Liver (tissue), 9 donors: Measurements from ENCODE around the gene MAPRE2. TPM values are rescaled to one million over a fixed set of nuclear protein-coding genes. Genes with fewer than 3 reads are reported as not detected.

Experiments used
- DNase-seq: peaks from one replicate; pipeline ENCODE4 v3.0.0-alpha.2; 2017; ENCODE audit warnings: low spot score
- H3K27ac ChIP-seq, 2 donors: one replicate each; pipeline ENCODE4 v1.7.0; 2013; ENCODE audit warnings: inconsistent platforms in 2 of 2, low read length in 2 of 2, control low read depth in 1 of 2, low read depth in 1 of 2, mild to moderate bottlenecking in 1 of 2
- H3K27me3 ChIP-seq, 4 donors: one replicate each; pipeline versions ENCODE4 v1.6.1 to v1.7.0; 2013; ENCODE audit warnings: low read length in 3 of 4, inconsistent platforms in 1 of 4, mild to moderate bottlenecking in 1 of 4, moderate library complexity in 1 of 4; ENCODE audit not compliant: control insufficient read depth in 4 of 4, insufficient read depth in 4 of 4
- H3K36me3 ChIP-seq, 4 donors: one replicate each; pipeline versions ENCODE4 v1.6.1 to v1.7.0; 2013; ENCODE audit warnings: low read length in 3 of 4, mild to moderate bottlenecking in 3 of 4, low read depth in 1 of 4, moderate library complexity in 1 of 4; ENCODE audit not compliant: control insufficient read depth in 4 of 4, insufficient read depth in 3 of 4
- H3K4me1 ChIP-seq, 4 donors: one replicate each; pipeline versions ENCODE4 v1.6.1 to v1.7.0; 2013; ENCODE audit warnings: low read length in 3 of 4, mild to moderate bottlenecking in 3 of 4, moderate library complexity in 1 of 4; ENCODE audit not compliant: control insufficient read depth in 4 of 4, insufficient read depth in 4 of 4
- H3K4me3 ChIP-seq, 3 donors: one replicate each; pipeline versions ENCODE4 v1.6.1 to v1.7.0; 2013; ENCODE audit warnings: low read length in 3 of 3, control low read depth in 1 of 3, low read depth in 1 of 3, mild to moderate bottlenecking in 1 of 3
- H3K9ac ChIP-seq, 2 donors: one replicate each; pipeline ENCODE4 v1.7.0; 2013; ENCODE audit warnings: low read length in 2 of 2, mild to moderate bottlenecking in 2 of 2, moderate library complexity in 2 of 2, control low read depth in 1 of 2, low read depth in 1 of 2
- H3K9me3 ChIP-seq, 4 donors: one replicate each; pipeline versions ENCODE4 v1.6.1 to v1.7.0; 2013; ENCODE audit warnings: low read length in 3 of 4; ENCODE audit not compliant: control insufficient read depth in 4 of 4
- EGR1 ChIP-seq, 2 donors: IDR thresholded peaks; 2 replicates each; pipeline ENCODE4 v1.6.1; 2016 to 2018; ENCODE audit warnings: antibody characterized with exemption in 2 of 2, low read depth in 2 of 2
- FOXA1 ChIP-seq: IDR thresholded peaks from 2 replicates; pipeline ENCODE4 v1.6.1; 2016; ENCODE audit warnings: antibody characterized with exemption
- FOXA2 ChIP-seq: IDR thresholded peaks from 2 replicates; pipeline ENCODE4 v1.6.1; 2016; ENCODE audit warnings: antibody characterized with exemption
- JUND ChIP-seq, 2 donors: IDR thresholded peaks; 2 replicates each; pipeline ENCODE4 v1.6.1; 2016; ENCODE audit warnings: antibody characterized with exemption in 2 of 2
- MAX ChIP-seq: IDR thresholded peaks from 2 replicates; pipeline ENCODE4 v1.6.1; 2016; ENCODE audit warnings: antibody characterized with exemption
- NR2F2 ChIP-seq: IDR thresholded peaks from 2 replicates; pipeline ENCODE4 v1.6.1; 2016; ENCODE audit warnings: antibody characterized with exemption
- RAD21 ChIP-seq, 2 donors: IDR thresholded peaks; 2 replicates each; pipeline ENCODE4 v1.6.1; 2016; ENCODE audit warnings: antibody characterized with exemption in 2 of 2, mild to moderate bottlenecking in 2 of 2
- REST ChIP-seq: IDR thresholded peaks from 2 replicates; pipeline ENCODE4 v1.6.1; 2016; ENCODE audit warnings: antibody characterized with exemption, mild to moderate bottlenecking
- TAF1 ChIP-seq: conservative IDR thresholded peaks from 2 replicates; pipeline ENCODE4 v1.6.1; 2016; ENCODE audit warnings: antibody characterized with exemption, mild to moderate bottlenecking
- ZBTB33 ChIP-seq: IDR thresholded peaks from 2 replicates; pipeline ENCODE4 v1.6.1; 2016; ENCODE audit warnings: antibody characterized with exemption
- WGBS: extraction: QIAGEN DNeasy Blood & Tissue Kit; methylation state at CpG from one replicate; pipeline ENCODE4 v1.1.7; 2013; 5-methylcytosine and 5-hydroxymethylcytosine counted together
- polyA plus RNA-seq, 2 donors: library from polyadenylated mRNA; stranded (reverse) in 1 of 2; unstranded in 1 of 2; fragments of 200-250 nt in 1 of 2; fragments of >200 nt in 1 of 2; fragmentation: Nextera tagmentation in 1 of 2; extraction: Ambion mirVana in 1 of 2; gene quantifications; one replicate each; pipeline versions ENCODE4 v1.2.1 to v1.2.3, GENCODE V29; 2013 to 2015
- total RNA-seq, 2 donors: library from RNA; depleted of rRNA; stranded (reverse); fragments of >200 nt; gene quantifications; one replicate each; pipeline ENCODE4 v1.2.3, GENCODE V29; 2014
- TF ChIP-seq, protein P1 (sequence below): fragments of 150-350 bp; IDR thresholded peaks from 2 replicates; pipeline ENCODE4 v1.5.1; 2017; ENCODE audit warnings: improper control_type of control experiment, low read depth, low read length; ENCODE audit not compliant: missing input control
- TF ChIP-seq, protein P2 (sequence below): IDR thresholded peaks from 2 replicates; pipeline ENCODE4 v1.6.1; 2016; ENCODE audit warnings: antibody characterized with exemption
- donor health status: healthy.
- donor health status: healthy.
- donor health status: healthy.
- donor health status: healthy.
- donor health status: healthy.

MAPRE2 gene
- total and polyA plus RNA-seq, 4 donors, result 7.9 to 12.8 (median 11.0) TPM

DNA sequence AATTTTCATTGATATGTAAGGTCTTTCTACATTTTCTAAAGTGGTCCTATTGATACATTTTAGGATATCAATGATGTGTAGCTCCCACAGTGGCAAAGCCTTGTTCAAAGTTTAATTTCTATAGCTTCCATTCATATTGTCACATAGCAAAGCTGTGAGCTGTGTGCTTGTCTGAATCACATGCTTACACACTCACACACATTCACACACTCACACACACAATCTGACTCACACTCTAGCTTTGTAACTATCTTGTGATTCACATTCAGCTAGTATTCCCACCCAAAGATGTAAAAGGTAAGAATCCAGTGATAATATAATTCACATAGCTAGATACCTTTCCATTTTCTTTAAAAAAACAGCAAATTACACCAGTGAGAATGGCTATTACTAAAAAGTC, 58.7 kb downstream of the MAPRE2 start:
- no peak for DNase-seq
- H3K27ac ChIP-seq, result no peak overlapping the region
- H3K27me3 ChIP-seq, result no peaks in the 10 kb centered on the region
- H3K4me1 ChIP-seq, result peaks cover 0 to 3% (median under 1%) of the 10 kb centered on the region in 4 donors
- peaks cover 0 to 11% (median 2%) of the 10 kb centered on the region in 4 donors for H3K36me3 ChIP-seq
- no peaks in the 10 kb centered on the region for H3K9me3 ChIP-seq
- no peak overlapping the region for H3K9ac ChIP-seq
- no peak for TF ChIP-seq ZBTB33
- no peak overlapping the region for H3K4me3 ChIP-seq

DNA sequence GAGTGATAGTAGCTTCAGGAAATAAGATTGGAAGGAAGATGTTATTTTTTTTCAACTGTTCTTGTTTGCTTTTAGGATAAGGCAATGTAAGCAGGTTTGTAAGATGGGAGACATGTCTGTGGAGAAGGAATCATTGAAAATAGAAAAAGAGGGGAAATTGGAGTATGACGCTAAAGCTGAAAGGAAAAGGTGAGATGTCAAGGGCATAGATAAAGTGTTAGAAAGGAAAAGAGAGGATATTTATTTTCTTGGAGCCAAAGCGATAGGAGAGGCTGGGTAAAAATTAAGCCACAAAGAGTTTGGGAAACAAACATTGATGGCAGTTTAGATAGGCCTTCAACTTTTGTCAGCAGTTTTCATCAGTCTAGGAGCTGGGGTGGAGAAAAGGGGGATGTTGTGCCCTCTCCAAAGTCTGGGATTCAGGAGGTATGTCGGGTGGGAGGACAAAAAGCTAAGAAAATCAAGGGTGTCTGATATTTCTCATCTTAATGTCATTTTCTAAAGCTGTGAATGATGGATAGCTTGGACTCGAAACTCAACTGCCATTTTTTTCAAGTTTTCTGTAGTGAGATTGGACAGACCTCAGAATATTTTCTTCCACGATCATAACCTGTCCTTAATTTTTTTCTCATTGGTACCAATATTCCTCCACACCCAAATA, 63.3 kb downstream of the MAPRE2 start:
- H3K27me3 ChIP-seq, result no peaks in the 10 kb centered on the region
- no peak for DNase-seq
- H3K9ac ChIP-seq, result no peak overlapping the region
- no peaks in the 10 kb centered on the region for H3K9me3 ChIP-seq
- H3K27ac ChIP-seq, result no peak overlapping the region
- WGBS, result 79% methylated on average over 5 of the region's 5 CpGs
- no peaks in the 10 kb centered on the region for H3K4me1 ChIP-seq
- peaks cover 0 to 6% (median 0%) of the 10 kb centered on the region in 4 donors for H3K36me3 ChIP-seq
- no peak overlapping the region for H3K4me3 ChIP-seq
- TF ChIP-seq FOXA1 (no peak), MAX (no peak), EGR1 (IDR thresholded peaks at IDR 0.05; ENCODE audit: low read depth in 2 of 2) (no peak)

DNA sequence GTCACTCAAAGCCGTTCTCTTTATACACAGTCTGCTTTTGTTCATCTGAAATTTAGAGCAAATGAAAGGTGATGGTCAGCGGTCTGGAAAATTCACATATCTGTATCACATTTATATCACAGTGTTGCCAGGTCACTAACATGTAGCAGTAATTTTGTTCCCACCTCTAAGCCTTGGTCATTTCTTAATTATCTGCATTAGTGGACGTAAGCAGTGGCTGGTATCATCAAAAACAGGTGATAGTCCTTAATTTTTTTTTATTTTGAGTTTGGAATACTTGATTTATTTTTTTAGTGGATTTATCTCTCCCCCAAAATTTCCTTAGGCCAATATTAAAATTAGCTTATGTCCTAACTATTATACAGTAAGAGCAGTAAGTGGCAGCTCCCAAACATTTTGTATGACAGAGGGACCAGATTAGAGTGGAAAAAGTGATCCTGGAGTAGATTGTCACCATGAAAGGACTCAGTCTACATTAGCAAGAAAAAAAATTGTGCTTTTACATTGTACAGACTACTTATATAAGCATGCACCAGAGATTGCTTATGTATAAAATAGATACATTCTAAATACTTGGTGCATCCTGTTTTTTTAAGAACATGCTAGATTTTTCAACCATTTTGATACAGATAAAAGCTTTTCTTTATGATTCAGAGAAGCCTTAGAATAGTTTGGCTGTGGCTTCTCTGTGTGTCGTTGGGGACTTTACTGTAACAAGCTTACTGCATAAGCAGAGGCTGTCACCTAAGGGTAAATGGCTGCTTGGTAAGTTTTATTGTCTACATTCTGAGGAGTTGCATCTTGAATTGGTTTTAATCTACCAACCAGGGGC, 65.0 kb downstream of the MAPRE2 start:
- Histone ChIP-seq H3K36me3 (peaks cover 0 to 6% (median 0%) of the 10 kb centered on the region in 4 donors), H3K9me3 (no peaks in the 10 kb centered on the region), H3K4me1 (no peaks in the 10 kb centered on the region), H3K4me3 (no peak overlapping the region), H3K27ac (no peak overlapping the region), H3K27me3 (no peaks in the 10 kb centered on the region), H3K9ac (no peak overlapping the region)
- DNase-seq, result no peak
- WGBS, result 93% methylated on average over 4 of the region's 4 CpGs
- TF ChIP-seq, protein P1, sequence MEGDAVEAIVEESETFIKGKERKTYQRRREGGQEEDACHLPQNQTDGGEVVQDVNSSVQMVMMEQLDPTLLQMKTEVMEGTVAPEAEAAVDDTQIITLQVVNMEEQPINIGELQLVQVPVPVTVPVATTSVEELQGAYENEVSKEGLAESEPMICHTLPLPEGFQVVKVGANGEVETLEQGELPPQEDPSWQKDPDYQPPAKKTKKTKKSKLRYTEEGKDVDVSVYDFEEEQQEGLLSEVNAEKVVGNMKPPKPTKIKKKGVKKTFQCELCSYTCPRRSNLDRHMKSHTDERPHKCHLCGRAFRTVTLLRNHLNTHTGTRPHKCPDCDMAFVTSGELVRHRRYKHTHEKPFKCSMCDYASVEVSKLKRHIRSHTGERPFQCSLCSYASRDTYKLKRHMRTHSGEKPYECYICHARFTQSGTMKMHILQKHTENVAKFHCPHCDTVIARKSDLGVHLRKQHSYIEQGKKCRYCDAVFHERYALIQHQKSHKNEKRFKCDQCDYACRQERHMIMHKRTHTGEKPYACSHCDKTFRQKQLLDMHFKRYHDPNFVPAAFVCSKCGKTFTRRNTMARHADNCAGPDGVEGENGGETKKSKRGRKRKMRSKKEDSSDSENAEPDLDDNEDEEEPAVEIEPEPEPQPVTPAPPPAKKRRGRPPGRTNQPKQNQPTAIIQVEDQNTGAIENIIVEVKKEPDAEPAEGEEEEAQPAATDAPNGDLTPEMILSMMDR, result no peak
- TF ChIP-seq TAF1 (no peak), MAX (no peak), NR2F2 (no peak), JUND (IDR thresholded peaks at IDR 0.05) (no peak), FOXA1 (no peak), REST (no peak), FOXA2 (no peak), ZBTB33 (no peak), RAD21 (IDR thresholded peaks at IDR 0.05) (no peak)
- TF ChIP-seq, protein P2, sequence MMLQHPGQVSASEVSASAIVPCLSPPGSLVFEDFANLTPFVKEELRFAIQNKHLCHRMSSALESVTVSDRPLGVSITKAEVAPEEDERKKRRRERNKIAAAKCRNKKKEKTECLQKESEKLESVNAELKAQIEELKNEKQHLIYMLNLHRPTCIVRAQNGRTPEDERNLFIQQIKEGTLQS, result no peak
